Uterus (tissue), 4 donors: ENCODE measurements around the gene KDM8. TPM values are rescaled to one million over a fixed set of nuclear protein-coding genes. Genes with fewer than 3 reads are reported as not detected.

Experiments
- DNase-seq, 2 donors: peaks; one replicate each; pipeline ENCODE4 v3.0.0-alpha.2; 2019 to 2020
- H3K27ac ChIP-seq, 2 donors: fragments of 200-600 bp; sonication (generic); 1 replicate in 1 of 2; 2 replicates in 1 of 2; pipeline ENCODE4 v1.5.1; 2016 to 2018
- H3K27me3 ChIP-seq, 2 donors: fragments of 200-600 bp; sonication (generic); one replicate each; pipeline ENCODE4 v1.5.1; 2018 to 2019; ENCODE audit warnings: control low read depth in 1 of 2
- H3K36me3 ChIP-seq, 2 donors: fragments of 200-600 bp; sonication (generic); one replicate each; pipeline ENCODE4 v1.5.1; 2019; ENCODE audit warnings: control low read depth in 1 of 2
- H3K4me1 ChIP-seq, 2 donors: fragments of 200-600 bp; sonication (generic); one replicate each; pipeline ENCODE4 v1.5.1; 2018 to 2019; ENCODE audit warnings: control low read depth in 1 of 2
- H3K4me3 ChIP-seq, 2 donors: fragments of 200-600 bp; sonication (generic); 1 replicate in 1 of 2; 2 replicates in 1 of 2; pipeline ENCODE4 v1.5.1; 2018 to 2019; ENCODE audit warnings: mild to moderate bottlenecking in 1 of 2
- H3K9me3 ChIP-seq, 2 donors: fragments of 200-600 bp; sonication (generic); one replicate each; pipeline ENCODE4 v1.5.1; 2019; ENCODE audit warnings: control low read depth in 1 of 2
- CTCF ChIP-seq, 4 experiments: fragments of 200-600 bp in 2 of 4; fragments of 450-650 bp in 2 of 4; sonication (generic) in 2 of 4; IDR thresholded peaks; one replicate each; pipeline ENCODE4 v1.5.1; 2016 to 2019; ENCODE audit warnings: antibody characterized with exemption in 4 of 4, mild to moderate bottlenecking in 2 of 4, moderate library complexity in 1 of 4
- POLR2A ChIP-seq, 2 donors: fragments of 450-650 bp; IDR thresholded peaks; one replicate each; pipeline ENCODE4 v1.6.1; 2016; ENCODE audit warnings: antibody characterized with exemption in 2 of 2, mild to moderate bottlenecking in 1 of 2, moderate library complexity in 1 of 2
- intact Hi-C: fragments of 100-400 bp; cut with DNase I; formaldehyde crosslinking; loops from one replicate; pipeline ENCODE4 v1.15.1; 2023; ENCODE audit warnings: low total_unique reads
- total RNA-seq, 4 donors: library from RNA; depleted of rRNA in 3 of 4; stranded (reverse); fragments of >200 nt in 3 of 4; gene quantifications; one replicate each; pipeline versions ENCODE4 v1.1.0 to v1.2.4, GENCODE V29; 2014 to 2023
- donor health status: DM: yes; HTN: yes; CAD: no.

The KDM8 gene
- total RNA-seq, 4 donors from 2014 or later = 4.1 to 31.0 (median 11.5) TPM; not detected in 1

DNA sequence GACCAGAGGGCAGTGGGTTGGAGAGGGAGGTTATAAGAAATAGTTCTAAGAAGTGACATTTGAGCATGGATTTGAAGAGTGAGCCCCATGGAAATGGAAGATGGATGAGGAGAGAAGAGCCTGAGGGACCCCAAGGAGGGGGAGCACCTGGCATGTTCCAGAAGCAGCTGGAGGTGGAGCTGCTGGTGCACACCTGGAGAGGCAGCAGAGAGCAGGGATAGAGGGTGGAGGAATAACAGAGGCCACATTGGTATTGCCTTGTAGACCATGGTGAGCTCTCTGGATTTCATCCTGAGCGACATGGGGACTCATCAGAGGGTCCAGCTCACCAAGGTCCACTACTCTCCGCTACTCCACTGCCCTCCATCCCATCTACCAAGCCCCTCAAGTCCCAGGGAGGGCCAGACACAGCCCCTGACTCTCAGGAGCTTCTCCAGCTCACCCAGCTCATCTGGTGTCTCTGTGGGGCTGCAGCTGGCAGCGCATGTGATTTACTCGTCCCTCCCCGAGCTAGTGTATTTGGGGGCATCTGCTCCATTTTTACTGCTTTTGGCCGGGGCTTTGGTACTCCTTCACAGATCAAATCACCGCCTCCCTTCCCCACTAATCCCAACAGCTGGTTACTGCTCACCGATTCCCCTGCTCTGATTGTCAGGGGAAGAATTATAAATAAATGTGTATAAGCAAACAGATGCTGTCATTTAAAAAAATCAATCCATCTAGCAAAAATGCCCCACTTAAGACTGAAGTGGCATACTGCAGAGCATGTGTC lies 22.1 kb upstream of the KDM8 start:
- no peaks in the 10 kb centered on the region for H3K9me3 ChIP-seq
- no peak overlapping the region for H3K4me3 ChIP-seq
- no peaks in the 10 kb centered on the region for H3K27me3 ChIP-seq
- no peak for TF ChIP-seq CTCF (IDR thresholded peaks at IDR 0.05)
- no peak for TF ChIP-seq POLR2A (IDR thresholded peaks at IDR 0.05)
- H3K4me1 ChIP-seq = no peaks in the 10 kb centered on the region
- no peak for DNase-seq
- intact Hi-C loops = no loop called here
- H3K36me3 ChIP-seq = no peaks in the 10 kb centered on the region
- H3K27ac ChIP-seq = no peak overlapping the region

DNA sequence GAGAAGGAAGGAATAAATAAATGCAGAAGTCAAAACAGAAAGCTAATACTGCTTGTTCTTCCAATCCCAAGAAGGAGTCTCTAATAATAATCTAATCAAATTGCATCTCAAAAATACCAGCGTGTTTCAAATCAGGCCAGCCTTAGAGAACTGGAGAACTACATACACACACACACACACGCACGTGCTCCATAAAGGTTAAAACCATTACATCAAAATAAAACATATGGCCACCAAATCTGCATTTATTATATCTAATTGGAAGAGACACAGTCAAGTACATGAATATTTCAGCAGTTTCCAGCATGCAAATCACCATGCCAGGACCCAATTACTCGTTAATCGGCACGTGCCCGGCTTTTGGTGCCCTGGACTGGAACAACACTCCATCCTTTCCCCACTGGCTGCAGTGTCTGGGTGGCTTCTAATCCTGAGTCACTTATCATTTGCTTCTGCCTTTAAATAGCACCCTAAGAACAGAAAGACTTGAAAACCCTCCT lies 20.4 kb upstream of the KDM8 start:
- H3K36me3 ChIP-seq = no peaks in the 10 kb centered on the region
- no peaks in the 10 kb centered on the region for H3K4me1 ChIP-seq
- DNase-seq = no peak
- no peaks in the 10 kb centered on the region for H3K9me3 ChIP-seq
- TF ChIP-seq POLR2A (IDR thresholded peaks at IDR 0.05) (no peak), CTCF (IDR thresholded peaks at IDR 0.05) (no peak)
- no peak overlapping the region for H3K27ac ChIP-seq
- no peaks in the 10 kb centered on the region for H3K27me3 ChIP-seq
- intact Hi-C loops = no loop called here
- no peak overlapping the region for H3K4me3 ChIP-seq

DNA sequence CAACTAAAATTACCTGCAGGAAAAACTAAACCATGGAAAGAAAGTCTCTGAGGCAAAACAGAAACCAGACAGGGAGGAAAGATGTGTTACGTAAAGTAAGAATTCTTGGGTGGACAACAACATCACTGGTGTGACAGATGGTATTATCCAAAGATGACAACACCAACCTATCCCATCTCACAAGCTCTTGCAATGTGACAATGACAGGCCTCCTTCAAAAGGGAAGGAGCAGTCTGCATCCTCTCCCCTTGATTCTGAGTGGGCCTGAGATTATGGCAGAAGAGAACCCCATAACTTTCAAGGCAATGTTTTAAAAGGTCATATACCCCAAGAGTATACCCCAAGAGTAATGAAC lies 17.6 kb upstream of the KDM8 start:
- TF ChIP-seq CTCF (IDR thresholded peaks at IDR 0.05) (no peak), POLR2A (IDR thresholded peaks at IDR 0.05) (no peak)
- Histone ChIP-seq H3K27ac (no peak overlapping the region), H3K4me1 (no peaks in the 10 kb centered on the region), H3K36me3 (no peaks in the 10 kb centered on the region), H3K9me3 (no peaks in the 10 kb centered on the region), H3K4me3 (no peak overlapping the region), H3K27me3 (no peaks in the 10 kb centered on the region)
- intact Hi-C loops = no loop called here
- DNase-seq = no peak

DNA sequence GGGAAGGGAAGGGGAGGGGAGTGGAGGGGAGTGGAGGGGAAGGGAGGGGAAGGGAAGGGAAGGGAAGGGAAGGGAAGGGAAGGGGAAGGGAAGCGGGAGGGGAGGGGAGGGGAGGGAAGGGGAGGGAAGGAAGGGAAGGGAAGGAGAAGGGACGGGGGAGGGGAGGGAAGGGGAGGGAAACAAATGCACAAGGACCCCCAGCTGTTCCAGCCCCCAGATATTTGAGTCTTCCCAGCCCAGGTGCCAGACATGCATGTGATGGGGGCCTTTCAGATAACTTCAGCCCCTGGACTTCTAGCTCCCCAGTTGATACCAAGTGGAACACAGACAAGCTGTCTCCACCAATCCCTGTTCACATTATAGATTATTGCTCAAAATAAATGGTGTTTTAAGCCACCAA lies 14.7 kb upstream of the KDM8 start:
- Histone ChIP-seq H3K9me3 (no peaks in the 10 kb centered on the region), H3K4me1 (no peaks in the 10 kb centered on the region), H3K36me3 (no peaks in the 10 kb centered on the region), H3K4me3 (no peak overlapping the region), H3K27me3 (no peaks in the 10 kb centered on the region), H3K27ac (no peak overlapping the region)
- no peak for DNase-seq
- TF ChIP-seq POLR2A (IDR thresholded peaks at IDR 0.05) (no peak), CTCF (IDR thresholded peaks at IDR 0.05) (no peak)
- intact Hi-C loops = no loop called here

- TF ChIP-seq CTCF (IDR thresholded peaks at IDR 0.05) = no peak
- no peak for TF ChIP-seq POLR2A (IDR thresholded peaks at IDR 0.05)
- intact Hi-C loops = no loop called here
- Histone ChIP-seq H3K4me1 (no peaks in the 10 kb centered on the region), H3K27ac (no peak overlapping the region), H3K36me3 (no peaks in the 10 kb centered on the region), H3K4me3 (no peak overlapping the region), H3K27me3 (no peaks in the 10 kb centered on the region), H3K9me3 (no peaks in the 10 kb centered on the region)
- DNase-seq = no peak
These were observed 13.9 kb upstream of the KDM8 start for GRCh38 chr16:27189335-27189972.
